HG03565 (cell line): ENCODE measurements around the gene JAML.

Source experiments
- ATAC-seq: cut with Tn5 transposase; IDR thresholded peaks from one replicate; pipeline ENCODE4 v1.9.1; 2021; ENCODE audit warnings: mild to moderate bottlenecking, moderate library complexity; ENCODE audit not compliant: unreplicated experiment

The JAML gene

GRCh38 chr11:118240999-118241763 lies 16.4 kb upstream of the JAML start:
- ATAC-seq, result peak; percentile 85

- no peak for ATAC-seq
Measured at GRCh38 chr11:118239509-118240205, 14.8 kb upstream of the JAML start.

- ATAC-seq, result no peak
Measured at GRCh38 chr11:118238929-118239328, 14.1 kb upstream of the JAML start.

GRCh38 chr11:118238421-118238820 lies 13.6 kb upstream of the JAML start:
- ATAC-seq, result no peak

GRCh38 chr11:118236170-118236569 lies 11.4 kb upstream of the JAML start:
- no peak for ATAC-seq

GRCh38 chr11:118234833-118235232 lies 10.0 kb upstream of the JAML start:
- no peak for ATAC-seq

GRCh38 chr11:118233850-118234249 lies 9.0 kb upstream of the JAML start:
- ATAC-seq, result no peak

- ATAC-seq, result no peak
Measured at GRCh38 chr11:118233377-118233776, 8.6 kb upstream of the JAML start.

- ATAC-seq, result no peak
Measured at GRCh38 chr11:118232659-118233058, 7.8 kb upstream of the JAML start.

GRCh38 chr11:118231461-118231860 lies 6.7 kb upstream of the JAML start:
- ATAC-seq, result no peak

- no peak for ATAC-seq
Measured at GRCh38 chr11:118230088-118230487, 5.3 kb upstream of the JAML start.

- no peak for ATAC-seq
Measured at GRCh38 chr11:118229274-118229847, 4.5 kb upstream of the JAML start.

- ATAC-seq, result peak; percentile 39
Measured at GRCh38 chr11:118227865-118228785, 3.3 kb upstream of the JAML start.

- no peak for ATAC-seq
Measured at GRCh38 chr11:118226781-118227180, 2.0 kb upstream of the JAML start.

- no peak for ATAC-seq
Measured at GRCh38 chr11:118226296-118226695, 1.5 kb upstream of the JAML start.

GRCh38 chr11:118223992-118224391 lies 819 bp downstream of the JAML start:
- no peak for ATAC-seq

GRCh38 chr11:118223570-118223969 lies 1.2 kb downstream of the JAML start:
- ATAC-seq, result no peak

- no peak for ATAC-seq
Measured at GRCh38 chr11:118222437-118222836, 2.4 kb downstream of the JAML start.

GRCh38 chr11:118221419-118221818 lies 3.4 kb downstream of the JAML start:
- ATAC-seq, result no peak

GRCh38 chr11:118219732-118220131 lies 5.1 kb downstream of the JAML start:
- no peak for ATAC-seq

- no peak for ATAC-seq
Measured at GRCh38 chr11:118219244-118219643, 5.6 kb downstream of the JAML start.
